Neutrophil (primary cell): ENCODE results near the gene CCR2.

Experiments used
- H3K27ac ChIP-seq: fragments of 200-600 bp; sonication (generic); 2 replicates; pipeline ENCODE4 v1.5.1; 2016; ENCODE audit warnings: mild to moderate bottlenecking, moderate library complexity
- H3K27me3 ChIP-seq: fragments of 200-600 bp; sonication (generic); 2 replicates; pipeline ENCODE4 v1.6.0; 2016; ENCODE audit warnings: mild to moderate bottlenecking
- H3K36me3 ChIP-seq: fragments of 200-600 bp; sonication (generic); 2 replicates; pipeline ENCODE4 v1.5.1; 2017
- H3K4me1 ChIP-seq, 2 experiments: fragments of 200-600 bp in 1 of 2; sonication (generic) in 1 of 2; 1 replicate in 1 of 2; 2 replicates in 1 of 2; pipeline versions ENCODE4 v1.5.1 to v1.6.1; 2013 to 2016; ENCODE audit warnings: low read depth in 1 of 2, low read length in 1 of 2, mild to moderate bottlenecking in 1 of 2, moderate library complexity in 1 of 2; ENCODE audit not compliant: control insufficient read depth in 1 of 2, insufficient read depth in 1 of 2
- H3K4me3 ChIP-seq, 2 experiments: fragments of 200-600 bp in 1 of 2; sonication (generic) in 1 of 2; 1 replicate in 1 of 2; 2 replicates in 1 of 2; pipeline ENCODE4 v1.5.1; 2013 to 2016; ENCODE audit warnings: low read depth in 1 of 2, low read length in 1 of 2, mild to moderate bottlenecking in 1 of 2, moderate library complexity in 1 of 2
- H3K9me3 ChIP-seq: fragments of 200-600 bp; sonication (generic); 2 replicates; pipeline ENCODE4 v1.5.1; 2016
- CTCF ChIP-seq: fragments of 200-600 bp; sonication (generic); IDR thresholded peaks from 2 replicates; pipeline ENCODE4 v1.5.1; 2016; ENCODE audit warnings: antibody characterized with exemption

Gene CCR2

GRCh38 chr3:46334741-46335478 is 19.0 kb upstream of the CCR2 start:
- Histone ChIP-seq H3K4me3 (no peak overlapping the region), H3K36me3 (no peaks in the 10 kb centered on the region), H3K9me3 (peaks cover 7% of the 10 kb centered on the region), H3K4me1 (peaks cover 0 to 7% of the 10 kb centered on the region in 2 experiments), H3K27me3 (no peaks in the 10 kb centered on the region), H3K27ac (no peak overlapping the region)
- no peak for TF ChIP-seq CTCF

DNA sequence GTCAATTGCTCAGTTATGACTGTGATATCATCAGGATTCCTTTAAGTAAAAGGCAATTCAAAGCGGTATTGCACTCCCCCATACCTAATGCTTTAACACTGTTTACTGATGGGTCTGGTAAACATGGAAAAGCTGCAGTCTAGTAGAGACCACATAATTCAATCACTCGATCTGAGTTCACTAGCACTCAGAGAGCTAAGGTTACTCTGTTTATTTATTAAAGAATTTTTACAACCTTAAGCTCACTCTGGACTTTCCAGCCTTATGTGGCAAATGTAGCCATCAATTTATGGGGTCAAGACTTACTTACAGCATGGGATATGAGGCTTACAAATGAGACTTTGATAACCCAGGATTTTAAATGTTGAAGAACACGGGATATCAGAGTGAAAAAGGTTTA is 18.4 kb upstream of the CCR2 start:
- Histone ChIP-seq H3K4me3 (no peak overlapping the region), H3K27me3 (no peaks in the 10 kb centered on the region), H3K36me3 (no peaks in the 10 kb centered on the region), H3K27ac (no peak overlapping the region), H3K9me3 (peaks cover 7% of the 10 kb centered on the region), H3K4me1 (peaks cover 0 to 7% of the 10 kb centered on the region in 2 experiments)
- no peak for TF ChIP-seq CTCF

DNA sequence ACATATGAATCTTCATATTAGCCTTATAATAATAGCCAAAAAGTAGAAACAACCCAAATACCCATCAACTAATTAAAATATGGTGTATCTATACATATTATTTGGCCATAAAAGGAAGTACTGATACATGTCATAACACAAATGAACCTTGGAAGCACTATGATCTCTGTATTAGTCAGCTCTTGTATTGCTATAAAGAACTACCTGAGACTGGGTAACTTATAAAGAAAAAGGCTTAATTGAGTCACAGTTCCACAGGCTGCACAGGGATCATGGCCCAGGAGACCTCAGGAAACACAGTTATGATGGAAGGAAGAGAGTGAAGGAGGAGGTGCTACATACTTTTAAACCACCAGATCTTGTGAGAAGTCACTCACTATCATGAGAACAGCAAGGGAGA is 16.0 kb upstream of the CCR2 start:
- peaks cover 0 to 7% of the 10 kb centered on the region in 2 experiments for H3K4me1 ChIP-seq
- no peak overlapping the region for H3K27ac ChIP-seq
- peaks cover 7% of the 10 kb centered on the region for H3K9me3 ChIP-seq
- TF ChIP-seq CTCF = no peak
- H3K27me3 ChIP-seq = no peaks in the 10 kb centered on the region
- H3K36me3 ChIP-seq = no peaks in the 10 kb centered on the region
- no peak overlapping the region for H3K4me3 ChIP-seq

DNA sequence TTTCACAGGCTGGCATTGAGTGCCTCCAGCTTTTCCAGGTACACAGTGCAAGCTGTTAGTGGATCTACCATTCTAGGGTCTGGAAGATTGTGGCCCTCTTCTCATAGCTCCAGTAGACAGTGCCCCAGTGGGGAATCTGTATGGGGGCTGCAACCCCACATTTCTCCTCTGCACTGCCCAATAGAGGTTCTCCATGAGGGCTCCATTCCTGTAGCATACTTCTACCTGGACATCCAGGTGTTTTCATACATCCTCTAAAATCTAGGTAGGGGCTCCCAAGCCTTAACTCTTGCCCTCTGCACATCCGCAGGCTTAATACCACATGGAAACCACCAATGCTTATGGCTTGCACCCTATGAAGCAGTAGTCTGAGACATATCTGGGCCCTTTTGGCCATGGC is 15.1 kb upstream of the CCR2 start:
- H3K4me3 ChIP-seq = no peak overlapping the region
- no peak for TF ChIP-seq CTCF
- no peaks in the 10 kb centered on the region for H3K36me3 ChIP-seq
- no peak overlapping the region for H3K27ac ChIP-seq
- peaks cover 7% of the 10 kb centered on the region for H3K9me3 ChIP-seq
- no peaks in the 10 kb centered on the region for H3K27me3 ChIP-seq
- H3K4me1 ChIP-seq = peaks cover 0 to under 1% of the 10 kb centered on the region in 2 experiments

- Histone ChIP-seq H3K4me1 (no peaks in the 10 kb centered on the region), H3K27me3 (no peaks in the 10 kb centered on the region), H3K36me3 (no peaks in the 10 kb centered on the region), H3K4me3 (no peak overlapping the region), H3K9me3 (no peaks in the 10 kb centered on the region), H3K27ac (no peak overlapping the region)
- no peak for TF ChIP-seq CTCF
Observed at GRCh38 chr3:46344476-46344875, 9.4 kb upstream of the CCR2 start.
